NCI-H2107 (cell line): ENCODE measurements around the gene SHMT2.

Experiments
- DNase-seq: peaks from one replicate; lab custom pipeline; 2025; lab: John Stamatoyannopoulos, UW

Gene SHMT2

DNA sequence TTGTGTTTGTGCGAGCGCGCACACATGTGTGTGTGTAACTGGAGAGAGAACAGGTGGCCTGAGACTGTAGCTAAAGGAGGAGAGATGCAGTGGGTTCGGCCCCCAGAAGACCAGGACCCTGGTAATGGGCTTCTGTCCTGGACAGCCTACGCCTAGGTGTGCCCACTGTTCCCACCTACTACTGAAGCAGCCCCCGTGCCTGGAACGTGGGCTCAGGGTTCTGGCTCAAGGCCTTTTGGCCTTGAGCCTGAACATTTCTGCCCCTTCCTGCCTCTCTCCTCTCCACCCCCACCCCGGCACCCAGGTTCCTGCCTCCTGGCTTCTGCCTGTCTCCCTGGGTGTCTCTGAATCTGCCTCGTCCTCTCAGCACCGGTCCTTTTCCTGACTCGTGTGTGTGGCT, 14.4 kb upstream of the SHMT2 start:
- no peak for DNase-seq

- no peak for DNase-seq
Measured at GRCh38 chr12:57215668-57216013, 13.9 kb upstream of the SHMT2 start.

GRCh38 chr12:57216014-57216911, 13.2 kb upstream of the SHMT2 start, which contains the start of gene NXPH4:
Gene NXPH4, plus strand, starts transcription at chr12:57216794. Its CDS starts 176 bp downstream, at chr12:57216970.
- no peak for DNase-seq

GRCh38 chr12:57216921-57217879, 12.3 kb upstream of the SHMT2 start:
- DNase-seq = no peak

GRCh38 chr12:57218030-57218853, 11.3 kb upstream of the SHMT2 start:
- no peak for DNase-seq

- no peak for DNase-seq
Measured at GRCh38 chr12:57219205-57219992, 10.1 kb upstream of the SHMT2 start.

DNA sequence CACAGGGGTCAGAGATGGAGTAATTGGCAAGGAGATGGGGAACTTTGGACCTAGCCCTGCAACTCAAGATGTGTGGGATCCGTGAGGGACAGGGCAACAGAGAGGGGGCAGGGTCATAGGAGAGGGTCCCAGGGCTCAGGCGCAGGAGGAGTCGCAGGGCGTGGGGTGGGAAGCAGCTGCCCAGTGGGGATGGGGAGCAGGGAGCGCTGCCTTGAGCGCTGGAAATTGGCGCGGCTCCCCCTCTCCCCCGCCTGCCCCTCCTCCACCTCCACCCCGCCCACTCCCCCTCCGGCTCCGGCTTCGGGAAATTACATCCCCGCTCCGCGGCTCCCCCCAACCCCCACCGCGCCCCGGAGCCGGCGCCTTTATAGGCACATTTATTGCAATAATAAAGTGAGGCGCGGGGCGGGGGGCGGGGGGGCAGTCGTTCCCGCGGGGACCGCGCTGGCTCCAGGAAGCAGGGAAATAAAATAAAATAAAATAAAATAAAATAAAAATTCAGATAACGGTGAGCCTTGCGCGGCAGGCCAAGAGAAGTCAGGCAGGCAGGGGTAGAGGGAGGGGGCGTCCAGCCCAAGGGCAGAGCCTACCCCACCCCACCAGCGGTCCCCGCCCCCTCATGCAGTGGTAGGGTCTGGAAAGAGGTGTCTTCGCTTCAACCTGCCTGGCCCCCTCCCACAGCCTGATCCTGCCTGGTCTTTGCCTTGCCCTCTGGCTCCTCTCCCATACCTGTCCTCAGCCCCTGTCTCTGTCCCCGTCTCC, 9.3 kb upstream of the SHMT2 start:
- no peak for DNase-seq

GRCh38 chr12:57220770-57221168, 8.7 kb upstream of the SHMT2 start:
- DNase-seq = no peak

- DNase-seq = no peak
Measured at GRCh38 chr12:57221169-57221917, 8.2 kb upstream of the SHMT2 start.

- DNase-seq = no peak
Measured at GRCh38 chr12:57222286-57223190, 7.0 kb upstream of the SHMT2 start.

- no peak for DNase-seq
Measured at GRCh38 chr12:57223191-57224165, 6.0 kb upstream of the SHMT2 start.

DNA sequence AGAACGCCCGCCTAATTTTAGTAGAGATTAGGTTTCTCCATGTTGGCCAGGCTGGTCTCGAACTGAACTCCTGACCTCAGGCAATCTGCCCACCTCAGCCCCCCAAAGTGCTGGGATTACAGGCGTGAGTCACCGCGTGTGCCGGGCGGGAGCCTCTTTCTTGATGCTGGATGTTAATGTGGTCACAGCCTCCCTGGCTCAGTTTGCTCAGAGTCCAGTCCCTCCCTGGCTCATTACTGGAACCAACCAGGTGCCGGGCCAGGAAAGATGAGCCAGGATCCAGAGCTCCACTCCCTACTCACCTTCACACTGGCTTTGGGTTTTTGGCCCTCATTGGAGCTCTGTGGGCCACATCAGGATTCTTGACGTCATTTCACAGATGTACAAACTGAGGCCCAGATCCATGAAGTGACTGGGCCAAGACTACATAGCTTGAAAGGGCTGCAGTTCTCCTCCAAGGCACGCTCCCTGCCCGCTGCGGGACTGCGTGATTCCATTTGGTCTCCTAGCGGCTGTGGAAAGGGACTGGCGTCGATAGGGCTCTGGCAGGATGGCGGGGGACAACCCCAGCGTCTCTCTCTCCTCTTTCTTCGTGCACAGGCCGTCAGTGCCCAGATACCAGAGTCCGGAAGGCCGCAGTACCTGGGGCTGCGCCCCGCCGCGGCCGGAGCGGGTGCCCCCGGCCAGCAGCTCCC, 5.1 kb upstream of the SHMT2 start:
- no peak for DNase-seq

- no peak for DNase-seq
Measured at GRCh38 chr12:57224973-57225679, 4.4 kb upstream of the SHMT2 start.

DNA sequence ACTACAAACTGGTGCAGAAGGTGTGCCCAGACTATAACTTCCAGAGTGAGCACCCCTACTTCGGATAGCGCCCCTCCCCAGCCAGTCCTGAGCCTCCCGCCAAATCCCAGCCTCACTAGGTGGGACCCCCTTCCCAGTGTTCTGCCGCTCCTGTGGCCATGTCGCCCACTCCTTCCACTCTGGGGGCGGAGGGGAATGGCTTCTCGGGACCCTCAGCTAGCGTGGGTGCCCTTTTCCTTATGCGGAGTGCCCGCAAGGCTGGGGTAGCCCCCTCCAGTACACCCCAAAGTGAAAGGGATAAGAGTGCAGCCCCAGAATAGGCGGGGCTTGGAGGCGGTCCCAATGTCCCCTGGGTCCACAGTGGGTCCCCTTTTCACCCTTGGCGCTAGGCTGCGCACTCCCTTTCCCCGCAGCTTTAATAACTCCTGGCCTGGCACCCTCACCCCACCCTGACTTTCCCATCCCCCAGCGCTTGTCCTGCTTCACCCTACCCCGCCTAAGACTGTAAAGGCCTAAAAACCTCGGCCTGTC, 3.8 kb upstream of the SHMT2 start:
- no peak for DNase-seq

GRCh38 chr12:57226588-57227314, 2.8 kb upstream of the SHMT2 start:
- DNase-seq = no peak
